HepG2 (cell line): ENCODE results near the gene ISOC2. TPM values are rescaled to one million over a fixed set of nuclear protein-coding genes. Genes with fewer than 3 reads are reported as not detected.
A peak's percentile ranks its signal among the peaks of the same experiment; 100 is the strongest.

Experiments used
- ATAC-seq: fragments of 200-7000 bp; cut with Tn5 transposase; 3 replicates; pipeline ENCODE4 v1.9.1; 2020; ENCODE audit warnings: mild to moderate bottlenecking, moderate library complexity
- BruUV-seq: library from RNA; stranded (reverse); fragments of 400-500 nt; replicated peaks from 2 replicates; lab custom pipeline; 2021; lab: Mats Ljungman, UMichigan
- CTCF ChIA-PET: fragments of 300-600 bp; formaldehyde crosslinking; extraction: SDS; loops from one replicate; lab custom pipeline; 2021; ENCODE audit warnings: low total read pairs, inconsistent platforms, low intra/inter-chr PET ratio; lab: Yijun Ruan, JAX
- POLR2A ChIA-PET: fragments of 350-600 bp; sonication (Branson Sonifier 250); formaldehyde crosslinking; loops from one replicate; lab custom pipeline; 2020; ENCODE audit warnings: antibody characterized with exemption, inconsistent platforms; lab: Yijun Ruan, JAX
- DNase-seq: peaks from one replicate; pipeline ENCODE4 v3.0.0-alpha.2; 2015; ENCODE audit warnings: low spot score
- FAIRE-seq: peaks from 3 replicates; lab custom pipeline; 2011; peaks lifted over from hg19 to GRCh38; lab: Jason Lieb, UNC
- H2AFZ ChIP-seq: one replicate; pipeline ENCODE4 v1.6.1; 2011; ENCODE audit warnings: low read length, inconsistent platforms
- H3K27ac ChIP-seq: fragments of 300-600 bp; 3 replicates; pipeline ENCODE4 v1.8.0; 2011; ENCODE audit warnings: mixed run types, mild to moderate bottlenecking, mixed read lengths, low read length, inconsistent platforms; ENCODE audit not compliant: insufficient read depth; ENCODE audit errors: extremely low read length
- H3K27me3 ChIP-seq, 2 experiments: fragments of 200-600 bp in 1 of 2; 2 replicates in 1 of 2; 3 replicates in 1 of 2; pipeline versions ENCODE4 v1.6.0 to v1.8.0; 2011; ENCODE audit warnings: low read length in 2 of 2, mild to moderate bottlenecking in 2 of 2, moderate library complexity in 2 of 2, inconsistent platforms in 1 of 2; ENCODE audit not compliant: insufficient read depth in 2 of 2, control insufficient read depth in 1 of 2
- H3K36me3 ChIP-seq, 2 experiments: fragments of 200-600 bp in 1 of 2; replicated peaks in 1 of 2; 2 replicates in 1 of 2; 3 replicates in 1 of 2; pipeline versions ENCODE4 v1.5.1 to v1.8.0; 2011; ENCODE audit warnings: low read length in 2 of 2, inconsistent platforms in 1 of 2; ENCODE audit not compliant: insufficient read depth in 2 of 2, control insufficient read depth in 1 of 2
- H3K4me1 ChIP-seq: 2 replicates; pipeline ENCODE4 v1.5.1; 2012; ENCODE audit warnings: low read length, inconsistent platforms; ENCODE audit not compliant: insufficient read depth
- H3K4me2 ChIP-seq: 2 replicates; pipeline ENCODE4 v1.6.0; 2011; ENCODE audit warnings: low read depth, low read length, inconsistent platforms
- H3K4me3 ChIP-seq, 3 experiments: fragments of 200-600 bp in 1 of 3; sonication (generic), shearing (Covaris generic) in 1 of 3; replicated peaks in 1 of 3; 2 replicates each; pipeline ENCODE4 v1.5.1; 2011 to 2016; ENCODE audit warnings: low read length in 3 of 3, inconsistent platforms in 2 of 3, low read depth in 2 of 3, mild to moderate bottlenecking in 2 of 3, control low read depth in 1 of 3, mixed read lengths in 1 of 3; ENCODE audit not compliant: insufficient read depth in 1 of 3
- H3K79me2 ChIP-seq: one replicate; pipeline ENCODE4 v1.6.1; 2011; ENCODE audit warnings: low read length, inconsistent platforms; ENCODE audit not compliant: insufficient read depth
- H3K9ac ChIP-seq: 2 replicates; pipeline ENCODE4 v1.6.0; 2011; ENCODE audit warnings: mild to moderate bottlenecking, low read depth, low read length, inconsistent platforms; ENCODE audit not compliant: insufficient read depth
- H3K9me3 ChIP-seq: 2 replicates; pipeline ENCODE4 v1.5.1; 2012; ENCODE audit warnings: mild to moderate bottlenecking, low read length
- H4K20me1 ChIP-seq: 2 replicates; pipeline ENCODE4 v1.6.0; 2011; ENCODE audit warnings: inconsistent platforms, mild to moderate bottlenecking, low read length, moderate library complexity; ENCODE audit not compliant: insufficient read depth
- HNRNPL ChIP-seq: fragments of 200-400 bp; formaldehyde crosslinking; IDR thresholded peaks from 2 replicates; pipeline ENCODE4 v1.6.1; 2017; ENCODE audit warnings: mild to moderate bottlenecking, low read depth, low read length
- MTA1 ChIP-seq: sonication (generic); formaldehyde crosslinking; IDR thresholded peaks from 2 replicates; pipeline ENCODE4 v1.4.0; 2020; ENCODE audit warnings: missing genetic modification reagents, mild to moderate bottlenecking, borderline replicate concordance
- ZNF646 ChIP-seq: sonication (generic); formaldehyde crosslinking; IDR thresholded peaks from 2 replicates; pipeline ENCODE4 v1.9.0; 2021; ENCODE audit warnings: mild to moderate bottlenecking, missing genetic modification reagents
- WGBS: methylation state at CpG from one replicate; pipeline ENCODE4 v1.1.6; 2017; ENCODE audit warnings: low lambda C conversion rate; 5-methylcytosine and 5-hydroxymethylcytosine counted together
- in situ Hi-C: cut with HindIII; loops from 2 replicates; pipeline ENCODE4 v1.10.0; 2017; ENCODE audit warnings: low pct_unique_long_range_greater_than_20kb; ENCODE audit not compliant: extremely low pct_ligation_motif_present
- intact Hi-C: fragments of 100-400 bp; cut with micrococcal nuclease; formaldehyde crosslinking; loops from one replicate; pipeline ENCODE4 v1.10.0; 2022; ENCODE audit not compliant: unreplicated experiment
- polyA plus RNA-seq, 8 experiments: library from polyadenylated mRNA; depleted of rRNA in 3 of 8; stranded (reverse) in 7 of 8; unstranded in 1 of 8; fragments of >200 nt; fragmentation: Illumina TruSeq in 4 of 8; extraction: Trizol in 4 of 8; gene quantifications; 2 replicates each; pipeline versions ENCODE4 v1.2.1 to v1.2.3, GENCODE V29; 2011 to 2016; ENCODE audit warnings: low read depth in 4 of 8, missing spikeins in 1 of 8, mixed read lengths in 1 of 8; ENCODE audit not compliant: insufficient read depth in 1 of 8
- total RNA-seq, 5 experiments: library from RNA; depleted of rRNA; stranded (reverse); fragments of >200 nt; fragmentation: Illumina TruSeq; extraction: Trizol; gene quantifications; 2 replicates each; pipeline ENCODE4 v1.2.3, GENCODE V29; 2016; ENCODE audit warnings: low read depth in 1 of 5

The ISOC2 gene
- total and polyA plus RNA-seq, 2 of the 13 experiments (the other 11 are each of a cell fraction or from before 2014, with no cell fraction given) = 76.8 to 105 TPM

- CTCF ChIA-PET = no interaction called here
- H3K27ac ChIP-seq = no peak overlapping the region
- no peak for DNase-seq
- WGBS = 58% methylated on average over 4 of the region's 4 CpGs
- H3K4me3 ChIP-seq = no peak overlapping the region
- ATAC-seq = no peak
- peaks cover under 1 to 2% of the 10 kb centered on the region in 2 experiments; a peak in 2 of 5 replicates for H3K27me3 ChIP-seq
- BruUV-seq = no TSS peak
- no peaks in the 10 kb centered on the region for H3K36me3 ChIP-seq
- intact Hi-C loops = no loop called here
- H3K9me3 ChIP-seq = no peaks in the 10 kb centered on the region
- 0 out of 2 replicates have a peak, but pooled peaks have one; percentile 29 for TF ChIP-seq HNRNPL
- TF ChIP-seq ZNF646 (CRISPR knock-in tag) = peak; percentile 91
- TF ChIP-seq MTA1 (CRISPR knock-in tag) = no peak
- no peaks in the 10 kb centered on the region for H3K79me2 ChIP-seq
- FAIRE-seq = peak; percentile 68
- H2AFZ ChIP-seq = no peak overlapping the region
- POLR2A ChIA-PET = no interaction called here
- no peaks in the 10 kb centered on the region for H3K4me1 ChIP-seq
- no peaks in the 10 kb centered on the region for H4K20me1 ChIP-seq
- no peak overlapping the region for H3K9ac ChIP-seq
- in situ Hi-C loops = no loop called here
- H3K4me2 ChIP-seq = no peak overlapping the region
Measured at GRCh38 chr19:55435020-55435419, 26.4 kb downstream of the ISOC2 start.
